CD4-positive, alpha-beta T cell treated with Interleukin-17A for 1 hour (primary cell): ENCODE measurements around the gene BHLHE40.

Source experiments
- DNase-seq: peaks from one replicate; pipeline ENCODE4 v3.0.0-alpha.2; 2020

Gene BHLHE40

DNA sequence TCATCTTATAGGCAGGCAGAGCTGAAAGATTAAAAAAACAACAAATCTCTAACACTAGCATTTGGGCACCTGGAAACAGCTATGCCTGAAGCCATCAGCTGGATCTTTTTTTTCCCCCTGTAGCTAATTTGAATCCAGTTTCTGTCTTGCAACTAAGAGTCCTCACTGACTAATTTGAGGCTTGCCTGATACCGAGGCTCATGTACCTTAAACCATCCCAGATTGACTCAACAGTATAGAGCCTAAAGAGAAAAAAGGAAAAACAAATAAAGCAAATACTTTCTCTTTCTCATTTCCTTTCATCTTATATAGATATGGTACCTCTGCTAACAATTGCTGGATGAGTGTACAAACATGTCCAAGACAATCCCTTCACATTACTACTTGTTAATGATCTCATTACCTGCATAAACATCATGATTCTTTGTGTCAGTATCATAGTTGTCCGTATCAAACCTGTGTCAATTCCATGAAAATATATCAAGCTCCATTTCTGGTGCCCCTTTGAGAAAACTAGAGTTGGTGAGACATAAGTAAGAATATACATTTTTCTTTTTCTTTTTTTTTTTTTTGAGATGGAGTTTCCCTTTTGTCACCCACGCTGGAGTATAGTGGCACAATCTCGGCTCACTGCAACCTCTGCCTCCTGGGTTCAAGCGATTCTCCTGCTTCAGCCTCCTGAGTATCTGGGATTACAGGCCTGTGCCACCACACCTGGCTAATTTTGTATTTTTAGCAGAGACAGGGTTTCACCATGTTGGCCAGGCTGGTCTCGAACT lies 43.1 kb downstream of the BHLHE40 start:
- DNase-seq, result no peak

DNA sequence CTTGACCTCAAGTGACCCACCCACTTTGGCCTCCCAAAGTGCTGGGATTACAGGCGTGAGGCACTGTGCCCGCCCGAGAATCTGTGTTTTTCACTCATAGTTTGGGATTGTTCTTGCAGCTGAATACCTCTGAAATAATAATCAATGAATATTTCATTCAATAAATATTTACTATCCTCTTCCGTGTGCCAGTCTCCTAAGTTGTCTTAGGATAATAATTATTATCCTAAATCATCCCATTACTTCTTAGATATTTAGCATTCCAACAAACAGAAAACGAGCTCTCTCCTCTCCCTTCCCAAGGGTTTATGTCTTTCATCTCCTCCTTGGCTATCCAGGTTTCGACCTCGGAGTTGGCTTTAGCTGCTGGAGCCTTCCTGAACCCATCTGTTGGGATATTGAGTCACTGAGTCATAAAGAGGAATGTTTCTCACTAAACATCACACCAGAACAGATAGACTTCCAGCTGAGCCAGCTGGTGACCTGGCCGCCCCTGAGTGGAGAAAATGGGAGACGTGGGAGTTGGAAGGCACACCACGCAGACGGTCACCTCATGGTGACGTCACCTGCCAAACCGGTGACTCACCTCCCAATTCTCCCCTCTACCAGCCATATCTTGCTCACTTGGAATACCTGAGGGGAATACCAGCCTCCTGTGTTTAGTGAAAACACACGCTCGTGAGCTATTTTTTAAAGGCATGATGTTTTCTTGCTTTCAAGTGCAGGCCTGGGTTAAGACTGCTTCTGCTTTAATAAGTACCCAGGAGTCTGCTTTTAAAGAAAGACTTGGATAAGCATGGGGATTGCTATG lies 43.9 kb downstream of the BHLHE40 start:
- no peak for DNase-seq

DNA sequence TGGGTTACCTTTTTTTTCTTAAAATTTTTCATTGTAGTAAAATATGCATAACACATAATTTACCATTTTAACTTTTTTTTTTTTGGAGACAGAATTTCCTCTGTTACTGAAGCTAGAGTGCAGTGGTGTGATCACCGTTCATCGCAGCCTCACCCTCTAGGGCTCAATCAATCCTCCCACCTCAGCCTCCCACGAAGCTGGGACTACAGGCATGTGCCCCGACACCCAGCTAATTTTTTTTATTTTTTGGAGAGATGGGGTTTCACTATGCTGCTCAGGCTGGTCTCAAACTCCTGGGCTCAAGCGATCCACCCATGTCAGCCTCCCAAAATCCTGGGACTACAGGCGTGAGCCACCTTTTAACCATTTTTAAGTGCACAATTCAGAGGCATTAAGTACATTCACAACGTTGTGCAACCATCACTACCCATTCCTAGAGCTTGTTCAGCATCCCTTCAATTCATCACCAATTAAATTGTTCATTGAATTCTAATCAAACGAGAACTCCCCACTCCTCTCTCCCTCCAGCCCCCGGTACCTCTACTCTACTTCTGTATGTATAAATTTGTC lies 44.6 kb downstream of the BHLHE40 start:
- DNase-seq, result no peak

DNA sequence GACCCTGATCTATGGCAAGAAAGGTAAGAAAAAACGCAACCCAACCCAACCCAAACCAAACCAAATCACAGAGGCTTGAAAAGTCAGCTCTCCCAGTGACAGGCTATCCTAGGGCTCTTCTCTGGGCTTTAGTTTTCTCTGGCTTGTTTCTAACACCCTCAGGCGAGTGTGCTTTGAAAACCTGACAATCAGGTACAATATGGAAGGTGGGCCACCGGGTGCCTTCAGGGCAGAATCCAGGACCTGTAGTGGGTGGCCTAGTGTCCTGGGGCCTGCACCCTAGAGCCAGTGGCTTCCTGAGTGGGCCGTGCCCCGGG lies 46.8 kb downstream of the BHLHE40 start:
- no peak for DNase-seq

DNA sequence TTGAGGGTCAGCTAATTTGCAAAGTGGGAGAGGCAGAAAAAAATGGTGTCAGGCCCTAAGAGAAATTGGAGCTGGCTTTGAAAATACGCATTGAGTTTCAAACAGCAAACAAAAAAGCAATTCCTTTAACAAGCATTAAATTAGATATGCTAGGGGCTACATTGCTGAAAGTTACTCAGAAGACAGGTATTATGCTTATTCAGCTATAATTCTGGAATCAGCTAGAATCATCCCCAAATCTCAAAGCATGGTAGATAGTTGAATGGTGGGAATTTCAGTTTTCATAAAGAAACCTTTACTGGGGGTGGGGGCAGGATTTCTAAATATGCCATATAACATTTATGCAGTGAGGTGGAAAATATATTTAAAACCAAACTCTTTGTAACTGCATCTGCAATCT lies 50.5 kb downstream of the BHLHE40 start:
- no peak for DNase-seq

DNA sequence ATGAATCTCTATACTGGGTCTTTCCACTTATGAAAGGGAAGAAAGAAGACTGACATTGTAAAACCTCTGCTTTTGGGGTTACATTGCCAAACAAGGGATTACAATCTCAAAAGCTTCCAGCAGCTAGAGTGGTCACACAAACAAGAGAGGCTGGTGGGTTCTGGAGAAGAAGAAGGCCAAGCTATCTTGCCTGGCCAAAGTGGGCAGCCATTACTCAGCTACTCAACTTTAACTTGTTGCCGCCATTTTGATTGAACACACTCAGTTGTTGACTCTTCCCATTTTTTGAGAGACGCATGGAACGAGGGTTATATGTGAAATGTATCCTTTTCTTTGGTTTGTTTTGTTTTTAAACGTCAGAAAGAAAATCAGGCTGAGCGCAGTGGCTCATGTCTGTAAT lies 50.9 kb downstream of the BHLHE40 start:
- no peak for DNase-seq

DNA sequence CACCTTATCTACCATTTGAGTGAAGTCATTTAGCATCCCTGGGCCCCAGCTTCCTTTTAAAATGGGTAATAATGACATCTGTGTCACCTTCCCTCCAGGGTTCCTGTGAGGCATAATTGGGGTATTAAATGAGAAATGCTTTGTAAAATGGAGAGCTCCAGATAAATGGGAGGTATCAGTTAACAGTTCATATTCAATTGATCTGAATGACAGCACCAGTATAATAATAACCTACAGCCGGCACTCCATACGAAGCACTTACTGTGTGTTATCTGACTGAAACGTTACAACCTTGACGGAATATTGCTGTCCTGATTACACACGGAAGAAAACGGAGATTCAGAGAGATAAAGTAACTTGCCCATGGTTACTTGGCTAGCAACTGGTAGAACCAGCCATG lies 53.6 kb downstream of the BHLHE40 start:
- no peak for DNase-seq
